ENCODE data around the gene KDSR. TPM values are rescaled to one million over a fixed set of nuclear protein-coding genes. Genes with fewer than 3 reads are reported as not detected.

KDSR gene
- total RNA-seq, 5 donors from 2014 or later (not counting 1 experiment from before 2014, with no cell fraction given): 25.2 to 69.1 (median 56.3) TPM

- ATAC-seq (replicated peaks in 1 of 4): no peak
- WGBS (ENCODE audit: insufficient coverage): 86% methylated on average over 3 of the region's 3 CpGs
- Histone ChIP-seq H3K27me3 (replicated peaks in 1 of 2; ENCODE audit: control insufficient read depth in 2 of 2, extremely low read depth in 1 of 2, insufficient read depth in 2 of 2, low read length in 1 of 2) (no peaks in the 10 kb centered on the region), H3K9me3 (no peaks in the 10 kb centered on the region), H3K36me3 (ENCODE audit: control insufficient read depth in 2 of 2, extremely low read depth in 1 of 2, insufficient read depth in 1 of 2, low read length in 1 of 2) (no peaks in the 10 kb centered on the region), H3K4me1 (ENCODE audit: control insufficient read depth in 1 of 2, extremely low read depth in 1 of 2, insufficient read depth in 2 of 2, low read length in 2 of 2) (no peaks in the 10 kb centered on the region), H3K4me3 (ENCODE audit: control insufficient read depth in 1 of 2, extremely low read depth in 1 of 2, low read length in 1 of 2) (no peak overlapping the region), H3K27ac (ENCODE audit: low read length) (no peak overlapping the region)
- Mint-ChIP-seq H3K36me3 (peaks cover 25% of the 10 kb centered on the region), H3K27me3 (no peaks in the 10 kb centered on the region), H3K4me3 (no peak overlapping the region), H3K9me3 (peaks cover 0 to 5% (median 3%) of the 10 kb centered on the region in 3 donors), H3K4me1 (peaks cover 11 to 16% (median 13%) of the 10 kb centered on the region in 3 donors), H3K27ac (no peak overlapping the region)
- no peak for DNase-seq
- ChIA-PET CTCF (no interaction called here), POLR2A (no interaction called here)
Observed at GRCh38 chr18:63382843-63383242, 15.8 kb upstream of the KDSR start.

- Mint-ChIP-seq H3K27ac (peak overlapping the region in 1 of 2 donors; percentile 89), H3K9me3 (peaks cover 4 to 7% (median 5%) of the 10 kb centered on the region in 3 donors), H3K4me1 (peaks cover 11 to 23% (median 13%) of the 10 kb centered on the region in 3 donors), H3K36me3 (peaks cover 20% of the 10 kb centered on the region), H3K27me3 (no peaks in the 10 kb centered on the region), H3K4me3 (no peak overlapping the region)
- Histone ChIP-seq H3K4me3 (ENCODE audit: control insufficient read depth in 1 of 2, extremely low read depth in 1 of 2, low read length in 1 of 2) (no peak overlapping the region), H3K4me1 (ENCODE audit: control insufficient read depth in 1 of 2, extremely low read depth in 1 of 2, insufficient read depth in 2 of 2, low read length in 2 of 2) (no peaks in the 10 kb centered on the region), H3K36me3 (ENCODE audit: control insufficient read depth in 2 of 2, extremely low read depth in 1 of 2, insufficient read depth in 1 of 2, low read length in 1 of 2) (no peaks in the 10 kb centered on the region), H3K9me3 (no peaks in the 10 kb centered on the region), H3K27me3 (replicated peaks in 1 of 2; ENCODE audit: control insufficient read depth in 2 of 2, extremely low read depth in 1 of 2, insufficient read depth in 2 of 2, low read length in 1 of 2) (no peaks in the 10 kb centered on the region), H3K27ac (ENCODE audit: low read length) (no peak overlapping the region)
- ATAC-seq (replicated peaks in 1 of 4) (no peak), DNase-seq (no peak)
- ChIA-PET CTCF (no interaction called here), POLR2A (no interaction called here)
- no CpG with 5 or more reads among the region's 2 CpGs for WGBS (ENCODE audit: insufficient coverage)
Observed at GRCh38 chr18:63379639-63379962, 12.6 kb upstream of the KDSR start.

- WGBS (ENCODE audit: insufficient coverage): no CpG with 5 or more reads among the region's 4 CpGs
- Mint-ChIP-seq H3K4me1 (peaks cover 11 to 23% (median 13%) of the 10 kb centered on the region in 3 donors), H3K27ac (peak overlapping the region; percentile 71 to 89), H3K27me3 (no peaks in the 10 kb centered on the region), H3K9me3 (peaks cover 4 to 7% (median 5%) of the 10 kb centered on the region in 3 donors), H3K36me3 (peaks cover 20% of the 10 kb centered on the region), H3K4me3 (peak overlapping the region in 2 of 3 donors; percentile 6 to 29)
- Histone ChIP-seq H3K9me3 (no peaks in the 10 kb centered on the region), H3K4me1 (ENCODE audit: control insufficient read depth in 1 of 2, extremely low read depth in 1 of 2, insufficient read depth in 2 of 2, low read length in 2 of 2) (no peaks in the 10 kb centered on the region), H3K4me3 (ENCODE audit: control insufficient read depth in 1 of 2, extremely low read depth in 1 of 2, low read length in 1 of 2) (no peak overlapping the region), H3K36me3 (ENCODE audit: control insufficient read depth in 2 of 2, extremely low read depth in 1 of 2, insufficient read depth in 1 of 2, low read length in 1 of 2) (no peaks in the 10 kb centered on the region), H3K27ac (ENCODE audit: low read length) (no peak overlapping the region), H3K27me3 (replicated peaks in 1 of 2; ENCODE audit: control insufficient read depth in 2 of 2, extremely low read depth in 1 of 2, insufficient read depth in 2 of 2, low read length in 1 of 2) (no peaks in the 10 kb centered on the region)
- no peak for DNase-seq
- POLR2A ChIA-PET: interaction anchor here in 1 of 2 donors (0.7 kb wide), 1 partner anchor 235 kb away, joined by 3 read pairs; no protein-coding TSS in a partner anchor
- no peak for ATAC-seq (replicated peaks in 1 of 4)
- CTCF ChIA-PET: no interaction called here
Observed at GRCh38 chr18:63378919-63379638, 12.1 kb upstream of the KDSR start.

GRCh38 chr18:63377275-63377980, 10.4 kb upstream of the KDSR start:
- H3K9me3 Mint-ChIP-seq: peaks cover 0 to 4% (median 4%) of the 10 kb centered on the region in 3 donors

GRCh38 chr18:63376538-63376937, 9.5 kb upstream of the KDSR start:
- Mint-ChIP-seq H3K4me1 (peaks cover 11 to 23% (median 13%) of the 10 kb centered on the region in 3 donors), H3K36me3 (no peaks in the 10 kb centered on the region), H3K27ac (no peak overlapping the region), H3K9me3 (peaks cover 0 to 4% (median 4%) of the 10 kb centered on the region in 3 donors), H3K27me3 (no peaks in the 10 kb centered on the region), H3K4me3 (no peak overlapping the region)
- no peaks in the 10 kb centered on the region for H3K9me3 ChIP-seq
- CTCF ChIA-PET: no interaction called here
- H3K4me3 ChIP-seq (ENCODE audit: control insufficient read depth in 1 of 2, extremely low read depth in 1 of 2, low read length in 1 of 2): no peak overlapping the region
- no peak overlapping the region for H3K27ac ChIP-seq (ENCODE audit: low read length)
- WGBS (ENCODE audit: insufficient coverage): no CpG with 5 or more reads among the region's 2 CpGs
- H3K4me1 ChIP-seq (ENCODE audit: control insufficient read depth in 1 of 2, extremely low read depth in 1 of 2, insufficient read depth in 2 of 2, low read length in 2 of 2): no peaks in the 10 kb centered on the region
- no peak for DNase-seq
- no peaks in the 10 kb centered on the region for H3K36me3 ChIP-seq (ENCODE audit: control insufficient read depth in 2 of 2, extremely low read depth in 1 of 2, insufficient read depth in 1 of 2, low read length in 1 of 2)
- H3K27me3 ChIP-seq (replicated peaks in 1 of 2; ENCODE audit: control insufficient read depth in 2 of 2, extremely low read depth in 1 of 2, insufficient read depth in 2 of 2, low read length in 1 of 2): no peaks in the 10 kb centered on the region
- ATAC-seq (replicated peaks in 1 of 4): no peak
- POLR2A ChIA-PET: no interaction called here

More at GRCh38 chr18:63377275-63377980, 10.4 kb upstream of the KDSR start:
- no peaks in the 10 kb centered on the region for H3K36me3 ChIP-seq (ENCODE audit: control insufficient read depth in 2 of 2, extremely low read depth in 1 of 2, insufficient read depth in 1 of 2, low read length in 1 of 2)
- 100% methylated on average over 2 of the region's 2 CpGs for WGBS (ENCODE audit: insufficient coverage)
- Mint-ChIP-seq H3K4me1 (peaks cover 11 to 23% (median 13%) of the 10 kb centered on the region in 3 donors), H3K27me3 (no peaks in the 10 kb centered on the region), H3K27ac (no peak overlapping the region), H3K4me3 (no peak overlapping the region), H3K36me3 (peaks cover 6% of the 10 kb centered on the region)
- no peaks in the 10 kb centered on the region for H3K27me3 ChIP-seq (replicated peaks in 1 of 2; ENCODE audit: control insufficient read depth in 2 of 2, extremely low read depth in 1 of 2, insufficient read depth in 2 of 2, low read length in 1 of 2)
- no peak overlapping the region for H3K4me3 ChIP-seq (ENCODE audit: control insufficient read depth in 1 of 2, extremely low read depth in 1 of 2, low read length in 1 of 2)
- DNase-seq (no peak), ATAC-seq (replicated peaks in 1 of 4) (no peak)
- POLR2A ChIA-PET: interaction anchor here in 1 of 2 donors (0.6 kb wide), 1 partner anchor 318 kb away, joined by 4 read pairs; no protein-coding TSS in a partner anchor
- H3K27ac ChIP-seq (ENCODE audit: low read length): no peak overlapping the region
- no peaks in the 10 kb centered on the region for H3K9me3 ChIP-seq
- CTCF ChIA-PET: no interaction called here
- H3K4me1 ChIP-seq (ENCODE audit: control insufficient read depth in 1 of 2, extremely low read depth in 1 of 2, insufficient read depth in 2 of 2, low read length in 2 of 2): no peaks in the 10 kb centered on the region

GRCh38 chr18:63374540-63374939, 7.5 kb upstream of the KDSR start:
- ATAC-seq (replicated peaks in 1 of 4) (no peak), DNase-seq (no peak)
- WGBS (ENCODE audit: insufficient coverage): no CpG with 5 or more reads among the region's 1 CpG
- Mint-ChIP-seq H3K9me3 (peaks cover 0 to 4% (median 4%) of the 10 kb centered on the region in 3 donors), H3K27me3 (no peaks in the 10 kb centered on the region), H3K4me1 (peaks cover 11 to 18% (median 13%) of the 10 kb centered on the region in 3 donors), H3K4me3 (no peak overlapping the region), H3K27ac (no peak overlapping the region), H3K36me3 (no peaks in the 10 kb centered on the region)
- H3K27ac ChIP-seq (ENCODE audit: low read length): no peak overlapping the region
- ChIA-PET POLR2A (no interaction called here), CTCF (interaction anchor here in 1 of 2 donors (0.6 kb wide), 2 partner anchors 46 to 51 kb away, joined by 3 read pairs; no protein-coding TSS in a partner anchor)
- H3K9me3 ChIP-seq: no peaks in the 10 kb centered on the region
- H3K4me3 ChIP-seq (ENCODE audit: control insufficient read depth in 1 of 2, extremely low read depth in 1 of 2, low read length in 1 of 2): no peak overlapping the region
- H3K27me3 ChIP-seq (replicated peaks in 1 of 2; ENCODE audit: control insufficient read depth in 2 of 2, extremely low read depth in 1 of 2, insufficient read depth in 2 of 2, low read length in 1 of 2): no peaks in the 10 kb centered on the region
- H3K36me3 ChIP-seq (ENCODE audit: control insufficient read depth in 2 of 2, extremely low read depth in 1 of 2, insufficient read depth in 1 of 2, low read length in 1 of 2): no peaks in the 10 kb centered on the region
- no peaks in the 10 kb centered on the region for H3K4me1 ChIP-seq (ENCODE audit: control insufficient read depth in 1 of 2, extremely low read depth in 1 of 2, insufficient read depth in 2 of 2, low read length in 2 of 2)
